HG02763 (cell line): ENCODE data around the gene TBC1D2B.
A peak's percentile ranks its signal among the peaks of the same experiment; 100 is the strongest.
"Not testable (repeated sequence)": the region's sequence is repeated elsewhere in the genome, so short reads cannot be mapped to it uniquely, and the experiment has no call there.

Experiments
- ATAC-seq: cut with Tn5 transposase; IDR thresholded peaks from one replicate; pipeline ENCODE4 v1.9.1; 2021; ENCODE audit warnings: mild to moderate bottlenecking, moderate library complexity; ENCODE audit not compliant: unreplicated experiment

The TBC1D2B gene

GRCh38 chr15:78007211-78007931 lies 70.1 kb downstream of the TBC1D2B start:
- no peak for ATAC-seq

GRCh38 chr15:78006567-78007205 lies 70.8 kb downstream of the TBC1D2B start:
- ATAC-seq: no peak

- ATAC-seq: no peak
Measured at GRCh38 chr15:78004919-78005634, 72.4 kb downstream of the TBC1D2B start.

GRCh38 chr15:78004222-78004727 lies 73.2 kb downstream of the TBC1D2B start:
- ATAC-seq: no peak

- no peak for ATAC-seq
Measured at GRCh38 chr15:78003539-78004008, 73.9 kb downstream of the TBC1D2B start.

GRCh38 chr15:78002996-78003395 lies 74.5 kb downstream of the TBC1D2B start:
- ATAC-seq: no peak

GRCh38 chr15:78001656-78002055 lies 75.9 kb downstream of the TBC1D2B start:
- ATAC-seq: no peak

GRCh38 chr15:78000927-78001249 lies 76.6 kb downstream of the TBC1D2B start:
- ATAC-seq: no peak

GRCh38 chr15:78000091-78000926 lies 77.2 kb downstream of the TBC1D2B start:
- peak; percentile 49 for ATAC-seq

GRCh38 chr15:77999486-77999885 lies 78.0 kb downstream of the TBC1D2B start:
- ATAC-seq: no peak

GRCh38 chr15:77998592-77998991 lies 78.9 kb downstream of the TBC1D2B start:
- no peak for ATAC-seq

GRCh38 chr15:77997761-77998554 lies 79.6 kb downstream of the TBC1D2B start:
- not testable (repeated sequence) for ATAC-seq

- not testable (repeated sequence) for ATAC-seq
Measured at GRCh38 chr15:77997221-77997620, 80.3 kb downstream of the TBC1D2B start.

GRCh38 chr15:77996713-77997171 lies 80.8 kb downstream of the TBC1D2B start:
- not testable (repeated sequence) for ATAC-seq

- ATAC-seq: not testable (repeated sequence)
Measured at GRCh38 chr15:77996226-77996625, 81.3 kb downstream of the TBC1D2B start.

- ATAC-seq: not testable (repeated sequence)
Measured at GRCh38 chr15:77995537-77995918, 82.0 kb downstream of the TBC1D2B start.

GRCh38 chr15:77994893-77995536 lies 82.5 kb downstream of the TBC1D2B start:
- ATAC-seq: not testable (repeated sequence)

- peak; percentile 65 for ATAC-seq
Measured at GRCh38 chr15:77993970-77994693, 83.4 kb downstream of the TBC1D2B start.
